H9 (cell line): ENCODE measurements around the gene ZFAND3. TPM values are rescaled to one million over a fixed set of nuclear protein-coding genes. Genes with fewer than 3 reads are reported as not detected.

Experiments
- DNase-seq: peaks from one replicate; pipeline ENCODE4 v3.0.0-alpha.2; 2017
- H2AFZ ChIP-seq: one replicate; pipeline ENCODE4 v1.6.1; 2013; ENCODE audit warnings: mild to moderate bottlenecking, low read length, control low read depth, moderate library complexity
- H2AK5ac ChIP-seq: 2 replicates; pipeline ENCODE4 v1.6.1; 2013; ENCODE audit warnings: low read length, control low read depth, mixed read lengths; ENCODE audit not compliant: insufficient read length
- H2BK120ac ChIP-seq: one replicate; pipeline ENCODE4 v1.6.1; 2013; ENCODE audit warnings: low read depth, mild to moderate bottlenecking, low read length, control low read depth, inconsistent platforms; ENCODE audit not compliant: poor library complexity, severe bottlenecking
- H2BK12ac ChIP-seq: 2 replicates; pipeline ENCODE4 v1.6.1; 2013; ENCODE audit warnings: low read length, control low read depth, mixed read lengths, low read depth; ENCODE audit not compliant: insufficient read length
- H2BK15ac ChIP-seq: 2 replicates; pipeline ENCODE4 v1.6.1; 2013; ENCODE audit warnings: low read depth, low read length, control low read depth
- H2BK20ac ChIP-seq: one replicate; pipeline ENCODE4 v1.6.1; 2013; ENCODE audit warnings: low read depth, mild to moderate bottlenecking, low read length, control low read depth, inconsistent platforms; ENCODE audit not compliant: poor library complexity, severe bottlenecking
- H2BK5ac ChIP-seq: 2 replicates; pipeline ENCODE4 v1.6.1; 2013; ENCODE audit warnings: low read length, control low read depth, mixed read lengths; ENCODE audit not compliant: insufficient read length
- H3K14ac ChIP-seq: 2 replicates; pipeline ENCODE4 v1.6.1; 2013; ENCODE audit warnings: low read length, control low read depth; ENCODE audit not compliant: insufficient read depth
- H3K18ac ChIP-seq: 2 replicates; pipeline ENCODE4 v1.6.1; 2013; ENCODE audit warnings: low read depth, mild to moderate bottlenecking, mixed read lengths, low read length, control low read depth; ENCODE audit not compliant: insufficient read length
- H3K23ac ChIP-seq: 2 replicates; pipeline ENCODE4 v1.6.1; 2013; ENCODE audit warnings: low read length, control low read depth, mixed read lengths, low read depth; ENCODE audit not compliant: insufficient read length
- H3K23me2 ChIP-seq: 2 replicates; pipeline ENCODE4 v1.6.1; 2013; ENCODE audit warnings: low read depth, mild to moderate bottlenecking, mixed read lengths, low read length, control low read depth; ENCODE audit not compliant: insufficient read length, poor library complexity, severe bottlenecking
- H3K27ac ChIP-seq: 2 replicates; pipeline ENCODE4 v1.5.1; 2013; ENCODE audit warnings: low read length, control low read depth, mixed read lengths, low read depth; ENCODE audit not compliant: insufficient read length
- H3K27me3 ChIP-seq: 2 replicates; pipeline ENCODE4 v1.6.1; 2013; ENCODE audit warnings: low read length, control low read depth, inconsistent platforms; ENCODE audit not compliant: insufficient read depth
- H3K4ac ChIP-seq: 2 replicates; pipeline ENCODE4 v1.6.1; 2013; ENCODE audit warnings: low read depth, mild to moderate bottlenecking, control low read depth, inconsistent platforms, low read length, moderate library complexity
- H3K4me1 ChIP-seq: 2 replicates; pipeline ENCODE4 v1.6.1; 2013; ENCODE audit warnings: low read length, control low read depth, inconsistent platforms; ENCODE audit not compliant: insufficient read depth
- H3K4me2 ChIP-seq: 2 replicates; pipeline ENCODE4 v1.6.1; 2013; ENCODE audit warnings: low read length, control low read depth, mixed read lengths; ENCODE audit not compliant: insufficient read length, insufficient read depth
- H3K56ac ChIP-seq: 2 replicates; pipeline ENCODE4 v1.6.1; 2013; ENCODE audit warnings: low read depth, mild to moderate bottlenecking, mixed read lengths, low read length, control low read depth; ENCODE audit not compliant: insufficient read length
- H3K79me1 ChIP-seq: 2 replicates; pipeline ENCODE4 v1.6.1; 2013; ENCODE audit warnings: low read depth, mild to moderate bottlenecking, moderate library complexity, low read length, control low read depth, inconsistent platforms; ENCODE audit not compliant: insufficient read depth, poor library complexity, severe bottlenecking
- H3K79me2 ChIP-seq: 2 replicates; pipeline ENCODE4 v1.6.1; 2013; ENCODE audit warnings: low read length, control low read depth, inconsistent platforms; ENCODE audit not compliant: insufficient read depth
- H3K9ac ChIP-seq: 2 replicates; pipeline ENCODE4 v1.6.1; 2013; ENCODE audit warnings: low read length, control low read depth, mixed read lengths; ENCODE audit not compliant: insufficient read length; ENCODE audit errors: extremely low read depth
- H3K9me3 ChIP-seq: one replicate; pipeline ENCODE4 v1.6.1; 2013; ENCODE audit warnings: low read depth, low read length, inconsistent platforms; ENCODE audit not compliant: control insufficient read depth
- H3T11ph ChIP-seq: one replicate; pipeline ENCODE4 v1.6.1; 2013; ENCODE audit warnings: mild to moderate bottlenecking, low read length, control low read depth, inconsistent platforms
- H4K20me1 ChIP-seq: one replicate; pipeline ENCODE4 v1.6.1; 2013; ENCODE audit not compliant: control insufficient read depth, insufficient read length, insufficient read depth
- H4K5ac ChIP-seq: 2 replicates; pipeline ENCODE4 v1.6.1; 2013; ENCODE audit warnings: low read depth, mild to moderate bottlenecking, mixed read lengths, low read length, control low read depth; ENCODE audit not compliant: insufficient read length
- H4K8ac ChIP-seq: replicated peaks from 2 replicates; pipeline ENCODE4 v1.6.1; 2013; ENCODE audit warnings: low read length, control low read depth, mixed read lengths, low read depth; ENCODE audit not compliant: insufficient read length
- H4K91ac ChIP-seq: 2 replicates; pipeline ENCODE4 v1.6.1; 2013; ENCODE audit warnings: low read depth, mild to moderate bottlenecking, moderate library complexity, mixed read lengths, low read length, control low read depth; ENCODE audit not compliant: insufficient read length
- H3K27ac Mint-ChIP-seq, 3 experiments: 2 replicates in 2 of 3; 3 replicates in 1 of 3; pipeline ENCODE4 v1.8.0; 2020 to 2021; ENCODE audit warnings: mixed read lengths in 3 of 3, mild to moderate bottlenecking in 1 of 3, moderate library complexity in 1 of 3
- H3K27me3 Mint-ChIP-seq: 2 replicates; pipeline ENCODE4 v1.8.0; 2021; ENCODE audit warnings: low read depth, mild to moderate bottlenecking, moderate library complexity, mixed read lengths
- H3K36me3 Mint-ChIP-seq, 3 experiments: 2 replicates in 2 of 3; 3 replicates in 1 of 3; pipeline ENCODE4 v1.8.0; 2020 to 2021; ENCODE audit warnings: low read depth in 3 of 3, mixed read lengths in 3 of 3; ENCODE audit not compliant: insufficient read depth in 1 of 3
- H3K4me1 Mint-ChIP-seq, 2 experiments: 2 replicates each; pipeline ENCODE4 v1.8.0; 2020; ENCODE audit warnings: mixed read lengths in 2 of 2
- H3K4me3 Mint-ChIP-seq, 2 experiments: 2 replicates in 1 of 2; 3 replicates in 1 of 2; pipeline ENCODE4 v1.8.0; 2020 to 2021; ENCODE audit warnings: mild to moderate bottlenecking in 2 of 2, mixed read lengths in 2 of 2, moderate library complexity in 1 of 2
- H3K9me3 Mint-ChIP-seq, 2 experiments: 2 replicates in 1 of 2; 3 replicates in 1 of 2; pipeline ENCODE4 v1.8.0; 2020; ENCODE audit warnings: mild to moderate bottlenecking in 2 of 2, mixed read lengths in 2 of 2, moderate library complexity in 1 of 2
- CTCF ChIP-seq: fragments of 200-600 bp; sonication (generic); conservative IDR thresholded peaks from 3 replicates; pipeline ENCODE4 v1.8.0; 2021; ENCODE audit warnings: antibody characterized with exemption, mild to moderate bottlenecking
- WGBS: extraction: QIAGEN DNeasy Blood & Tissue Kit; methylation state at CpG from one replicate; pipeline ENCODE4 v1.1.7; 2013; ENCODE audit warnings: missing lambda C conversion rate, low lambda C conversion rate, mixed read lengths; ENCODE audit not compliant: insufficient read length; ENCODE audit errors: extremely low coverage; 5-methylcytosine and 5-hydroxymethylcytosine counted together
- total RNA-seq: library from RNA; stranded (reverse); gene quantifications from 2 replicates; pipeline ENCODE4 v1.2.1, GENCODE V29; 2021

The ZFAND3 gene
- total RNA-seq, 1 experiment from 2014 or later, result 57.7 TPM

- H3K9me3 ChIP-seq, result no peaks in the 10 kb centered on the region
- no peaks in the 10 kb centered on the region for H3K79me1 ChIP-seq
- H4K8ac ChIP-seq, result no peak overlapping the region
- no peak overlapping the region for H2BK15ac ChIP-seq
- H4K5ac ChIP-seq, result no peak overlapping the region
- H3K9ac ChIP-seq, result no peak overlapping the region
- Mint-ChIP-seq H3K4me1 (peaks cover 18 to 37% of the 10 kb centered on the region in 2 experiments), H3K27ac (peak overlapping the region; percentile 37 to 74 (median 51); a peak in 3 of 7 replicates), H3K9me3 (no peaks in the 10 kb centered on the region), H3K4me3 (no peak overlapping the region), H3K27me3 (no peaks in the 10 kb centered on the region), H3K36me3 (peaks cover under 1 to 4% (median 2%) of the 10 kb centered on the region in 3 experiments; a peak in 3 of 7 replicates)
- H2AK5ac ChIP-seq, result no peak overlapping the region
- peaks cover 3% of the 10 kb centered on the region; the same call in 1 of the 2 replicates for H3K4me1 ChIP-seq
- no peak overlapping the region for H4K91ac ChIP-seq
- H2BK12ac ChIP-seq, result no peak overlapping the region
- no peak overlapping the region for H3K14ac ChIP-seq
- H3K23me2 ChIP-seq, result no peaks in the 10 kb centered on the region
- WGBS, result 100% methylated on average over 2 of the region's 4 CpGs
- H3K27ac ChIP-seq, result no peak overlapping the region
- H2AFZ ChIP-seq, result no peak overlapping the region
- H3K23ac ChIP-seq, result no peak overlapping the region
- no peak for TF ChIP-seq CTCF
- H4K20me1 ChIP-seq, result no peaks in the 10 kb centered on the region
- H2BK120ac ChIP-seq, result no peak overlapping the region
- H3K4me2 ChIP-seq, result no peak overlapping the region
- no peak for DNase-seq
- no peak overlapping the region for H2BK5ac ChIP-seq
- no peak overlapping the region for H2BK20ac ChIP-seq
- no peak overlapping the region for H3K18ac ChIP-seq
- H3K27me3 ChIP-seq, result no peaks in the 10 kb centered on the region
- H3T11ph ChIP-seq, result no peak overlapping the region
- H3K4ac ChIP-seq, result no peak overlapping the region
- no peaks in the 10 kb centered on the region for H3K79me2 ChIP-seq
- no peak overlapping the region for H3K56ac ChIP-seq
Observed at GRCh38 chr6:38054527-38055202, 235.1 kb downstream of the ZFAND3 start.
